Hematopoietic multipotent progenitor cell treated with erythropoietin and hydrocortisone succinate and interleukin-3 and kit ligand, for 8 days (in vitro differentiated cells): Measurements from ENCODE around the gene MORC2.

Source experiments
- DNase-seq: peaks from one replicate; pipeline ENCODE4 v3.0.0-alpha.2; 2015

MORC2 gene

GRCh38 chr22:30968015-30968923 is at the start of gene MORC2:
Gene MORC2 (minus strand): TSS chr22:30968774. CDS start chr22:30967889, 885 bp downstream.
- no peak for DNase-seq

- no peak for DNase-seq
Observed at GRCh38 chr22:31005535-31005934, 37.0 kb upstream of the MORC2 start.

GRCh38 chr22:31001124-31001770 is 32.7 kb upstream of the MORC2 start:
- DNase-seq, result no peak

- no peak for DNase-seq
Observed at GRCh38 chr22:30998329-30998728, 29.8 kb upstream of the MORC2 start.

GRCh38 chr22:30996462-30996861 is 27.9 kb upstream of the MORC2 start:
- DNase-seq, result no peak

GRCh38 chr22:30994960-30995359 is 26.4 kb upstream of the MORC2 start:
- no peak for DNase-seq

- DNase-seq, result no peak
Observed at GRCh38 chr22:30992565-30992964, 24.0 kb upstream of the MORC2 start.

- peak; percentile 36 for DNase-seq
Observed at GRCh38 chr22:30990690-30991089, 22.1 kb upstream of the MORC2 start.

GRCh38 chr22:30989474-30989873 is 20.9 kb upstream of the MORC2 start:
- no peak for DNase-seq

GRCh38 chr22:30985561-30986208 is 17.1 kb upstream of the MORC2 start:
- DNase-seq, result no peak

- no peak for DNase-seq
Observed at GRCh38 chr22:30984317-30984716, 15.7 kb upstream of the MORC2 start.

- no peak for DNase-seq
Observed at GRCh38 chr22:30982512-30982911, 13.9 kb upstream of the MORC2 start.

GRCh38 chr22:30979932-30980331 is 11.4 kb upstream of the MORC2 start:
- no peak for DNase-seq

- DNase-seq, result no peak
Observed at GRCh38 chr22:30978304-30978962, 9.9 kb upstream of the MORC2 start.

GRCh38 chr22:30970356-30970746 is 1.8 kb upstream of the MORC2 start:
- peak; percentile 21 for DNase-seq

GRCh38 chr22:30969532-30970355 is 1.2 kb upstream of the MORC2 start:
- DNase-seq, result peak; percentile 57

GRCh38 chr22:30968924-30969531 is 454 bp upstream of the MORC2 start, which contains the start of gene TUG1:
Gene TUG1 (plus strand): TSS chr22:30969265.
- DNase-seq, result peak; percentile 98

- DNase-seq, result no peak
Observed at GRCh38 chr22:30964858-30965257, 3.7 kb downstream of the MORC2 start.

GRCh38 chr22:30955153-30955552 is 13.4 kb downstream of the MORC2 start:
- DNase-seq, result no peak

- no peak for DNase-seq
Observed at GRCh38 chr22:30953206-30953605, 15.4 kb downstream of the MORC2 start.

GRCh38 chr22:30949934-30950660 is 18.5 kb downstream of the MORC2 start:
- DNase-seq, result no peak
